OCI-LY7 (cell line): ENCODE data around the gene MTERF1. TPM values are rescaled to one million over a fixed set of nuclear protein-coding genes. Genes with fewer than 3 reads are reported as not detected.
"Not testable (repeated sequence)": the region's sequence is repeated elsewhere in the genome, so short reads cannot be mapped to it uniquely, and the experiment has no call there.

Experiments
- BruUV-seq: library from RNA; stranded (reverse); fragments of 400-500 nt; replicated peaks from 2 replicates; lab custom pipeline; 2021; lab: Mats Ljungman, UMichigan
- CTCF ChIA-PET: fragments of 300-600 bp; sonication (Branson Sonifier 250); formaldehyde crosslinking; loops from one replicate; lab custom pipeline; 2022; ENCODE audit warnings: antibody characterized with exemption; ENCODE audit not compliant: unreplicated experiment; lab: Charles Lee
- POLR2A ChIA-PET: fragments of 300-600 bp; sonication (Branson Sonifier 250); formaldehyde crosslinking; loops from one replicate; lab custom pipeline; 2022; ENCODE audit warnings: antibody characterized with exemption; lab: Charles Lee
- DNase-seq: peaks from one replicate; pipeline ENCODE4 v3.0.0-alpha.2; 2015; ENCODE audit warnings: low spot score
- H2AFZ ChIP-seq: fragments of 200-600 bp; sonication (generic), shearing (Covaris generic); 2 replicates; pipeline ENCODE4 v1.6.1; 2014; ENCODE audit warnings: mild to moderate bottlenecking, antibody characterized with exemption, low read length, moderate library complexity
- H3K27ac ChIP-seq: fragments of 200-600 bp; sonication (generic); 2 replicates; pipeline ENCODE4 v1.5.1; 2014; ENCODE audit warnings: mixed run types, low read depth, mild to moderate bottlenecking, moderate library complexity, low read length, inconsistent platforms; ENCODE audit not compliant: poor library complexity, severe bottlenecking
- H3K36me3 ChIP-seq: fragments of 200-600 bp; sonication (generic); 2 replicates; pipeline ENCODE4 v1.6.1; 2014; ENCODE audit warnings: mild to moderate bottlenecking, antibody characterized with exemption, low read length, moderate library complexity, mixed read lengths; ENCODE audit not compliant: insufficient read depth
- H3K4me1 ChIP-seq: fragments of 200-600 bp; sonication (generic); 2 replicates; pipeline ENCODE4 v1.5.1; 2014; ENCODE audit warnings: mild to moderate bottlenecking, low read length; ENCODE audit not compliant: insufficient read depth, poor library complexity, severe bottlenecking
- H3K4me2 ChIP-seq: fragments of 200-600 bp; sonication (generic); 2 replicates; pipeline ENCODE4 v1.6.1; 2014; ENCODE audit warnings: mild to moderate bottlenecking, low read length
- H3K4me3 ChIP-seq: fragments of 200-600 bp; sonication (generic); 2 replicates; pipeline ENCODE4 v1.5.1; 2014; ENCODE audit warnings: mild to moderate bottlenecking, low read depth, low read length; ENCODE audit not compliant: poor library complexity, severe bottlenecking
- H3K79me2 ChIP-seq: fragments of 200-600 bp; sonication (generic); 2 replicates; pipeline ENCODE4 v1.6.1; 2016; ENCODE audit warnings: low read depth, mild to moderate bottlenecking, low read length, moderate library complexity, mixed read lengths; ENCODE audit not compliant: insufficient read depth
- H3K9me2 ChIP-seq: fragments of 200-600 bp; sonication (generic); 2 replicates; pipeline ENCODE4 v1.6.1; 2016; ENCODE audit warnings: mild to moderate bottlenecking, low read length, mixed read lengths; ENCODE audit not compliant: insufficient read depth
- H3K9me3 ChIP-seq: fragments of 200-600 bp; sonication (generic); 2 replicates; pipeline ENCODE4 v1.6.1; 2014; ENCODE audit warnings: mild to moderate bottlenecking, mixed run types, low read length, mixed read lengths
- H4K20me1 ChIP-seq: fragments of 200-600 bp; sonication (generic); 2 replicates; pipeline ENCODE4 v1.6.1; 2014; ENCODE audit warnings: mild to moderate bottlenecking, antibody characterized with exemption, low read length, moderate library complexity, mixed read lengths; ENCODE audit not compliant: insufficient read depth
- EZH2phosphoT487 ChIP-seq: fragments of 200-600 bp; sonication (generic); IDR thresholded peaks from 2 replicates; pipeline ENCODE4 v1.6.1; 2018; ENCODE audit warnings: low read depth, borderline replicate concordance, mild to moderate bottlenecking, mixed run types, antibody characterized with exemption, low read length, moderate library complexity, mixed read lengths
- intact Hi-C: fragments of 100-400 bp; cut with micrococcal nuclease; formaldehyde crosslinking; loops from one replicate; pipeline ENCODE4 v1.10.0; 2022; ENCODE audit not compliant: unreplicated experiment
- total RNA-seq, 2 experiments: library from RNA; depleted of rRNA in 1 of 2; stranded (reverse); fragments of >200 nt in 1 of 2; shearing (Covaris generic) in 1 of 2; gene quantifications; 2 replicates each; pipeline ENCODE4 v1.2.3, GENCODE V29; 2014 to 2022
- TF ChIP-seq, protein P1 (sequence below): fragments of 200-600 bp; sonication (generic); conservative IDR thresholded peaks from 2 replicates; pipeline ENCODE4 v1.5.1; 2014; ENCODE audit warnings: mild to moderate bottlenecking, antibody characterized with exemption, low read length, moderate library complexity, mixed read lengths

The MTERF1 gene
- total RNA-seq, 2 experiments from 2014 or later, result 12.6 to 21.4 TPM

- no peaks in the 10 kb centered on the region for H3K9me2 ChIP-seq
- intact Hi-C loops, result no loop called here
- no TSS peak for BruUV-seq
- no peak overlapping the region for H3K4me3 ChIP-seq
- H4K20me1 ChIP-seq, result no peaks in the 10 kb centered on the region
- no peak overlapping the region for H3K27ac ChIP-seq
- ChIA-PET CTCF (no interaction called here), POLR2A (interaction anchor here (1.0 kb wide), 1 partner anchor 18 kb away, joined by 3 read pairs; no protein-coding TSS in a partner anchor)
- H3K4me1 ChIP-seq, result no peaks in the 10 kb centered on the region
- DNase-seq, result no peak
- no peak overlapping the region for H3K4me2 ChIP-seq
- no peak for TF ChIP-seq EZH2phosphoT487
- TF ChIP-seq, protein P1, sequence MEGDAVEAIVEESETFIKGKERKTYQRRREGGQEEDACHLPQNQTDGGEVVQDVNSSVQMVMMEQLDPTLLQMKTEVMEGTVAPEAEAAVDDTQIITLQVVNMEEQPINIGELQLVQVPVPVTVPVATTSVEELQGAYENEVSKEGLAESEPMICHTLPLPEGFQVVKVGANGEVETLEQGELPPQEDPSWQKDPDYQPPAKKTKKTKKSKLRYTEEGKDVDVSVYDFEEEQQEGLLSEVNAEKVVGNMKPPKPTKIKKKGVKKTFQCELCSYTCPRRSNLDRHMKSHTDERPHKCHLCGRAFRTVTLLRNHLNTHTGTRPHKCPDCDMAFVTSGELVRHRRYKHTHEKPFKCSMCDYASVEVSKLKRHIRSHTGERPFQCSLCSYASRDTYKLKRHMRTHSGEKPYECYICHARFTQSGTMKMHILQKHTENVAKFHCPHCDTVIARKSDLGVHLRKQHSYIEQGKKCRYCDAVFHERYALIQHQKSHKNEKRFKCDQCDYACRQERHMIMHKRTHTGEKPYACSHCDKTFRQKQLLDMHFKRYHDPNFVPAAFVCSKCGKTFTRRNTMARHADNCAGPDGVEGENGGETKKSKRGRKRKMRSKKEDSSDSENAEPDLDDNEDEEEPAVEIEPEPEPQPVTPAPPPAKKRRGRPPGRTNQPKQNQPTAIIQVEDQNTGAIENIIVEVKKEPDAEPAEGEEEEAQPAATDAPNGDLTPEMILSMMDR, result no peak
- no peaks in the 10 kb centered on the region for H3K36me3 ChIP-seq
- no peaks in the 10 kb centered on the region for H3K9me3 ChIP-seq
- no peaks in the 10 kb centered on the region for H3K79me2 ChIP-seq
- H2AFZ ChIP-seq, result no peak overlapping the region
Measured at GRCh38 chr7:91892099-91892705, 11.7 kb upstream of the MTERF1 start.

- H3K9me3 ChIP-seq, H3K9me2 ChIP-seq, H4K20me1 ChIP-seq, H3K79me2 ChIP-seq, BruUV-seq, CTCF ChIA-PET, H3K4me3 ChIP-seq, intact Hi-C loops, H3K27ac ChIP-seq, H3K4me2 ChIP-seq, H3K4me1 ChIP-seq, DNase-seq, H2AFZ ChIP-seq, H3K36me3 ChIP-seq: not testable (repeated sequence)
- POLR2A ChIA-PET, result interaction anchor here (0.7 kb wide), 1 partner anchor 54 kb away, joined by 3 read pairs; no protein-coding TSS in a partner anchor
Measured at GRCh38 chr7:91888271-91889175, 8.0 kb upstream of the MTERF1 start.

DNA sequence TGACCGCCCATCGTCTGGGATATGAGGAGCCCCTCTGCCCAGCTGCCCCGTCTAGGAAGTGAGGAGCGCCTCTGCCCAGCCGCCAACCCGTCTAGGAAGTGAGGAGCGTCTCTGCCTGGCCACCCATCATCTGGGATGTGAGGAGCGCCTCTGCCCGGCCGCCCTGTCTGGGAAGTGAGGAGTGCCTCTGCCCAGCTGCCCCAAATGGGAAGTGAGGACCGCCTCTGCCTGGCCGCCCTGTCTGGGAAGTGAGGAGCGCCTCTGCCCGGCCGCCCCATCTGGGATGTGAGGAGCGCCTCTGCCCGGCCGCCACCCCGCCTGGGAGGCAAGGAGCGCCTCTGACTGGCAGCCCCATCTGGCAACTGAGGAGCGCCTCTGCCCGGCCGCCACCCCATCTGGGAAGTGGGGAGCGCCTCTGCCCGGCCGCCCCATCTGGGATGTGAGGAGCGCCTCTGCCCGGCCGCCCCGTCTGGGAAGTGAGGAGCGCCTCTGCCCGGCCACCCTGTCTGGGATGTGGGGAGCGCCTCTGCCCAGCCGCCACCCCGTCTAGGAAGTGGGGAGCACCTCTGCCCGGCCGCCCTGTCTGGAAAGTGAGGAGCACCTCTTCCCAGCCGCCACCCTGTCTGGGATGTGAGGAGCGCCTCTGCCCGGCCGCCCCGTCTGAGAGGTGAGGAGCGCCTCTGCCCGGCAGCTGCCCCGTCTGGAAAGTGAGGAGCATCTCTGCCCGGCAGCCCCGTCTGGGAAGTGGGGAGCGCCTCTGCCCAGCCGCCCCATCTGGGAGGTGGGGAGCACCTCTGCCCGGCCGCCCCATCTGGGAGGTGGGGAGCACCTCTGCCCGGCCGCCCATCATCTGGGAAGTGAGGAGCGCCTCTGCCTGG, 7.1 kb upstream of the MTERF1 start:
- H4K20me1 ChIP-seq, H3K9me2 ChIP-seq, H3K36me3 ChIP-seq, BruUV-seq, CTCF ChIA-PET, DNase-seq, H2AFZ ChIP-seq, H3K4me3 ChIP-seq, H3K79me2 ChIP-seq, H3K4me1 ChIP-seq, intact Hi-C loops, H3K27ac ChIP-seq, H3K4me2 ChIP-seq, POLR2A ChIA-PET, H3K9me3 ChIP-seq: not testable (repeated sequence)
